HG03521 (cell line): ENCODE measurements around the gene TNIK.

Source experiments
- ATAC-seq: cut with Tn5 transposase; IDR thresholded peaks from one replicate; pipeline ENCODE4 v1.9.1; 2021; ENCODE audit warnings: mild to moderate bottlenecking, moderate library complexity; ENCODE audit not compliant: unreplicated experiment

TNIK gene

DNA sequence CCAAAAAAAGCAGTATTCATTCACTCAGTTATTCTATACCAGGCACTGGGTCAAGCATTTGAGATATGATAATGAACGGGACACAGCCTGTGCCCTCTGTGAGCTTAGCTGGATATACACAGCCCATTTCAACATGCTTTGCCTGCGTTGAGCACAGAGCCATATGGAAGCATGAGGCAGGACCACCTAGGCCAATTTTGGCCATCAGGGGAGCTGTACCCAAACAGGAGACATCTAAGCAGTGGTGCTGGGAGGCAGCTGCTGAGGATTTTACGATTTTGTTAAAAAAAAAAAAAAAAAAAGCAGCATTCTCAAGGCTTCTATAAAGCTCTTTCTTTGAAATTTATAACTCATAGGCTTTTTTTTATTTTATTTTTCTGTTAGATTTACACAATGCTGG lies 346.5 kb downstream of the TNIK start:
- ATAC-seq = no peak

- ATAC-seq = no peak
Measured at GRCh38 chr3:171110715-171111114, 349.5 kb downstream of the TNIK start.

DNA sequence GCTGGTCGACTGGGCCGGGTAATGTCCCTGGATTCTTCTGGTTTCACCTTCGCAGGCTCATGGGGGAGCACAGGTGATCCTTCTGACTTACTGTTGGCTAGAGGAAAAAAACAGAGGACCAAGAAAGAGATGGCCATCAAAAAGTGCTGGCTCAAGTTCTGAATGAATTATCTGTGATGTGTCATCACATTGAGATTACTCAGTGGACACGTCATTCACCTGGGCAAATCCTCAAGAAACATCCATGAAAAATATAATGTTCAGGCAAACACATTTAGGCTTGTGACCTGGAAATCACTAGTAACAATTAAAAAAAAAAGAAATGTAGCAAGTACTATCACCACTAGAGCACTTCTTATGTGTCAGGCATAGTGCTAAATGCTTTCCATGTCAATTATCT lies 352.1 kb downstream of the TNIK start:
- no peak for ATAC-seq

DNA sequence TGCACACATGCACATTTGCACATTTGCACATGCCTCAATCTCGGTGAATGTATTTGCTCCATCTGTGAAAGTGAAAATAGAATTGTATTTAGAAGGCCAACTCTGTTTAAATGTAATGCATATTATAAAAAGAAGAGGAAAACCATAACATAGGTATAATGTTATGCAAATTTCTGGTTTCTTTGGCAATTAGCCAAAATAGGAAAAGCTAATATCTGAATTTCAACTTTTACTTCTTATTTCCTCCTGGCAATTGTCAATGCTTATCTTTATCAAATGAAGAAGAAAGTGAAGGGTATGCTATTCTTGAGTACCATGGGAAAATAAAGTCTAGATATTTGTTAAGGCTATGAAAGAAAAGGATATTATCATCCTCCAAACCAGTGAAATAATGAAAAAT lies 357.0 kb downstream of the TNIK start:
- ATAC-seq = no peak

GRCh38 chr3:171101982-171102641 lies 358.1 kb downstream of the TNIK start:
- no peak for ATAC-seq

GRCh38 chr3:171099911-171100310 lies 360.3 kb downstream of the TNIK start:
- no peak for ATAC-seq

GRCh38 chr3:171095063-171095462 lies 365.1 kb downstream of the TNIK start:
- peak; percentile 65 for ATAC-seq

GRCh38 chr3:171094411-171094810 lies 365.8 kb downstream of the TNIK start:
- no peak for ATAC-seq

GRCh38 chr3:171093462-171093861 lies 366.7 kb downstream of the TNIK start:
- no peak for ATAC-seq

DNA sequence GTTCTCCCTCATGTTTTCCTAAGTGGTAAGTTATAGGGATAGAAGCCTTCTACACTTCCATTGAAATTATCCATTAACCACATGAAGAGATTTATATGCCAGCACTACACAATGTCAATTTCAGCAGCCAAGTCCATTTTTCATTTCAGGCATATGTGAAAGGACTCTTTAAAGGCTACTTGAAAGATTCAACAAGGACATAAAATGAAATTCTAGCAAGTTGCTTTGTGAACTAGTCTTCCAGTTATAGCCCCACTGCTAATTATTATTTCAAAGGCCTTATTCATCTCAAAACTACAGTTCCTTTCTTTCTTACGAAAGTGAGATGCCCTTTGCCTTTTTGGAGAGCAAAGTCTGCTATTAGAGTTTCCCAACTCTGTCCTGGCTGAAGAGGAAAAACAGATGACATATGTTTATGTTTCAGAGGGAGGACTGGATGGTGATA lies 367.7 kb downstream of the TNIK start:
- no peak for ATAC-seq

DNA sequence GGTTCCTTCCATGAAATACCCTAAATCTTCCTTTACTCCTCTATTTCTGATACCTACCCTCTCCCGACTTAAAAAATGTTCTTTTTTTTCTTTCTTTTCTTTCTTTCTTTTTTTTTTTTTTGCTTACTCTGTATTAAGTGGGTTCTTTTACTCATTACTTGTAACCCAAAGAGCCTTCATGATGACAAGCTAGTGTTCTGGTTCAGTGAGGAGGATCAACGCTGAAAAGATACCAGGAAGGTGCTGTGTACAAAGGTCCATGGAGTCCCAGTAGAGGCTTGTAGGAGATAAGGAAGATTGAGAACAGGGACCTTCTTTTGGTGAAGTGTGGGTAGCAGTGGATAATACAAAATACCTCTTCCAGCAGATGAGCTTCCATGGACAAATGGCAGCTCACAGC lies 369.9 kb downstream of the TNIK start:
- no peak for ATAC-seq

DNA sequence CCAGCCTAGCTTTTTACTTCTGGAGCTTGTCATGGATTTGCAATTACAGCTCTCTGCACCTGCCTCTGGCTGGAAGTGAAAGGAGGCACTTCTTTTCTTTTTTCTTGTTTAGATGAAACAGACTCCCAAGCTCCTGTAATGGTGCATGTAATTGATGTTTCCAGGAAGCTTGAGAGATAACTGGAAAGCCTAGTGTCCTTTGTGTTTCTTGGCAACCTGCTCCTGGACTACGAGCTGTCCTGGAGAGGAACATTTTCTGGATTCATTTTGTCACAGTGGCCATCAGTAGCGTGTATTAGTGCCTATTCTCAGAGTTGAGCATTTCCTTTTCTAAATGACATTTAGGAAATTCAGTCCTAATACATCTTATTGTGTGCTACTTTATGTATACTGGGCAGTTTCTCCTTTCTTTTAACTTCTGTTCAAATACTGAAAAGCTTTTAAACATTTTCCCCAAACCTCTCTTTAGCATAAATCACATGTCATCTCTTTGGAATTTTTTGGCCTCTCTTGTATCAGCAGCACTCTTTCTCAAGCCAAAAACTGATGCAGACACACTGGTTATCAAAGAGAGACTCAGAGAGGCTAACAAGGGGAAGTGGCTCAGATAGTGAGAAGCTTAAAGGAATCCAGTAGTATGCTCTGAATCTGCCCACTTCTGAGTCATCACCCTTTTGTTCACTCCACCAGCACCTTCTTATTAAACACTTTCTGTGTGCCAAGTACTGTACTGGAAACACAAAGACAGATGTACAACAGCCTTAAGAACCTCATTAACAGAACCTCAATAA lies 371.0 kb downstream of the TNIK start:
- ATAC-seq = no peak

DNA sequence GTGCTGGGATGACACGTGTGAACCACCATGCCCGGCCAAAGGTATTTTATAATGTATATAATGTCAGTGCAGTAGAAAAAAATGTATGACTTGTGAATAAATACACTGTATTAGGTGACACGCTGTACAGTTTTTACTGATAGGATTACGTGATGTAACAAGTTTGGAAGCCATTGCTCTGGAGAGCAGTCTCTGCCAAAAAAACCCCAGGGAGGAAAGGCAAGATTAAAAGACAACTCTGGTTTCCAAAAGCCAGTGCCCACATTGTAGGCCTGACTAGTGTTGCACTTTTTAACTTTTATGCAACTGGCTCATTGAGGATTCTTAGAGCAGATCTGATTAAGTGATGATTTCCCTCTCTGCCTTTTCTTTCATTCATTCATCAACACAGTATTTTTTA lies 371.7 kb downstream of the TNIK start:
- ATAC-seq = no peak

DNA sequence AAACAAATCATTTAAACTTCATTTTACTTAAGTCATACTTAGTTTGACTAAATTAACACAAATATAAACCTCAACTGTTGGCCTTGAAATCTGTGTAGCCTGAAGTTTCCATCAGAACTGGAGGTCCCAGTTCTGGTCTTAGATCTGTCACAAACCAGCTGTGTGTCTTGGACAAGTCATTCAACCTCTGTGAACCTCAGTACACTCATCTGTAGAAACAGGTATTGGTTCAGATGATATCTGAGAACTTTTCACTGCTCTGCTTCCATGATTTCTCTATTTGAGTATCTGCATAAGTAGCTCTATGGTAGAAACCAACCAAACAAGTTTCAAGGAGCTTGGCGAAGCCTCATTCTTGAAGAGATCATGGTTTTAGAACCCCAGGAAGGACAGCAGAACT lies 373.3 kb downstream of the TNIK start:
- no peak for ATAC-seq

- no peak for ATAC-seq
Measured at GRCh38 chr3:171077261-171077660, 382.9 kb downstream of the TNIK start.

DNA sequence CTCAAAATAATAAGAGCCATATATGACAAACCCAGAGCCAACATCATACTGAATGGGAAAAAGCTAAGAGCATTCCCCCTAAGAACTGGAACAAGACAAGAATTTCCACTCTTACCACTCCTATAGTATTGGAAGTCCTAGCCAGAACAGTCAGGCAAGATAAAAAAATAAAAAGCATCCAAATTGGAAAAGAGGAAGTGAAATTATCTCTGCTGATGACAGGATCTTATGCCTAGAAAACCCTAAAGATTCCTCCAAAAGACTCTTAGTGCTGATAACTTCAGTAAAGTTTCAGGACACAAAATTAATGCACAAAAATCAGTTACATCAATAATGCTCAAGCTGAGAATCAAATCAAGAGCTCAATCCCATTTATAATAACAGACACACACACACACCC lies 387.8 kb downstream of the TNIK start:
- no peak for ATAC-seq

GRCh38 chr3:171068658-171069057 lies 391.5 kb downstream of the TNIK start:
- ATAC-seq = no peak

GRCh38 chr3:171066206-171066605 lies 394.0 kb downstream of the TNIK start:
- no peak for ATAC-seq

DNA sequence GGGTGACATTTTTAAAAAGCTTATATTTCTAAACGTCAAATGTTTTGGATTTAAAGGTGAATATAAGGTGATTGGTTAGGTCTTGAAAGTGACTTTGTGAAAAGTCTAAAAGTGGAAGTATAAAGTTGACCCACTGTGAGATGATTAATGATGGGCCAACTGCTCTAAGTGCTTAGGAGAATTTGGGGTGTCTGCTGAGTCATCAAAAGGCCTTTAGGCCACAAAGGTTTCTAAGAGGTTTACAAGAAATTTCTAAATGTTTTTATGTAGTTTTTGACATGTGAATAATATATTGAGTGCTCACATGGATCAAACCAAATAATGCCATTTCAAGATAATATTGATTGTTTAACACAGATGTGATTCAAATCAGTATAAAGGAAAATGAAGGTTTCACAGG lies 394.5 kb downstream of the TNIK start:
- no peak for ATAC-seq

DNA sequence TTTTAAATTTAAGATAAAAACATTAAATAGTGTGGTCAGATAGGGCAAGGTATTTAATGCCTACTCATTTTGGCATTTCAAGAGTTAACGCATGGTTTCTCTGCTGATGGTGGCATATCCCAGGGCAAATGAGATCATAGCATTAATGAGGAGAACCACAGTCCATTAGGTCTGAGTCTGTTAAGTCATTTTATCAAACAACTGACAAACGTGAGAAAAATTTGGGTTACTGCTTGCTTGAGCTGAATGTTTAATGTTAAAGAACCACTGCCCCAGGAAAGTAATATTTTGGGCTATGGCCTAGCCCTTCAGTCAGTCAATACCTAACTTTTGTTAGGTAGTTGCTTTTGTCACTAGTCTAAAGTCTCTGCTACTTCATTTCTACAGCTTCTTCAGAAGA lies 395.7 kb downstream of the TNIK start:
- no peak for ATAC-seq

DNA sequence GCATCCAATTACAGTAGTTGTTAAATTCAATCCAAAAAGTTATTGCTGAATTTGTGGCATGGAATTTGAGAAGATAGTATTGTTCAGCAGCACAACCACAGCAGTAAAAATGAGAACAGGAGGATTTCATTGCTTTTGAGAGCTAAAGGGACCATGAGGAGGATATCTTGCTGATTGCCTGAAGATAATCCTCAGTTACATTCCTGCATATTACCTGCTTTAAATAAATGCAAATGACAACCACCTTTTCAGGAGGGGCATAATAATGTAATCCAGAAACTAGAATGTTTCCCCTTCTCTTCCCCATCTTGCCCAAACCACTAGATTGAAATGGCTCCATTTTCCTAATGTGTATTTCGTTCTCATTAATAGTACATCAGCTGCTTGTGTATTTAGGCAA lies 398.5 kb downstream of the TNIK start:
- no peak for ATAC-seq

GRCh38 chr3:171059978-171060377 lies 400.2 kb downstream of the TNIK start:
- ATAC-seq = no peak
